Measurements from ENCODE around the gene SLC12A9. TPM values are rescaled to one million over a fixed set of nuclear protein-coding genes. Genes with fewer than 3 reads are reported as not detected.

Gene SLC12A9
- total and polyA plus RNA-seq, 2 of the 8 experiments (the other 6 are each of a cell fraction or from before 2014, with no cell fraction given): 31.4 to 40.1 TPM

DNA sequence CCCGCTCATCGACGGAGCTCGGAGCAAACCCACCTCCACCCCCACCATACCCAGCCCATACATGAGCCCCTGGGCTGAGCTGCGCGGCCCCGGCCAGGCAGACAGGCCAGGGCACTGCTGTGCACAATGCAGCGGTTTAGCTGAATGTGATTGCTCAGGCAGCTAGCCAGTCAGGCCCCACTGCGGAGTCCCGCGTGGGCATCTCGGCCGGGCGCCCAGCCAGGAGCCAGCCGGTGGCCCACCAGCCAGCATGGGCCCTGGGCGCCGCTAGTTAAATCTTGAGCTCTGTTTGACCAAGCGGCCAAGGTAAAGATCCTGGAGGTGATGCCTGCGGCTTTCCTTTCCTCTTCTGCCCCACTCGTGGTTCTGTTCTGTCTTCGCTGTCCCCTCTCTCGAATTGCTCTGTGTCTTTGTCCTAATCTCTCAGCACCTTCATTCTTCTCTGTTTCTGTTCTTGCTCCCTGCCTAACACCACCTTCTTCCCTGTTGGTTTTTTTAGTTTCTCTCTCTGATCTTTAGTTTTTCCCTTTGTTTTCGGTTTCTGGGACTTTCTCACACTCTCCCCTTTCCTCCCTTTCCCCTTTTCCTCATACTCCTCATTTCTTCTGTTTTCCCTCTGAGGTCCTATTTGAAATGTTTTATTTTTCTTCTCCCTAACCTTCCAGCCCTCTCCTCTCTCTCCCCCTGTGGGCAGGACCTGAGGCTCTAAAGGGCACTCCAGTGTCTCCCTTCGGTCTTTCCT lies 30.4 kb downstream of the SLC12A9 start:
- Histone ChIP-seq H2BK15ac (ENCODE audit: low read length) (no peak overlapping the region), H3K4ac (replicated peaks; ENCODE audit: insufficient read length, low read depth, low read length) (no peak overlapping the region), H2BK120ac (replicated peaks; ENCODE audit: low read depth, low read length) (no peak overlapping the region), H4K8ac (ENCODE audit: extremely low read depth, insufficient read depth, low read length) (no peak overlapping the region; the same call in 1 of the 2 replicates), H4K20me1 (replicated peaks in 1 of 2; ENCODE audit: control insufficient read depth in 1 of 2, insufficient read depth in 2 of 2, low read length in 2 of 2) (peaks cover 19 to 30% of the 10 kb centered on the region in 2 experiments), H3K23ac (ENCODE audit: insufficient read length) (no peak overlapping the region), H4K5ac (ENCODE audit: insufficient read length, low read depth, low read length) (no peak overlapping the region), H3K4me2 (ENCODE audit: insufficient read depth in 1 of 2, low read depth in 2 of 2, low read length in 2 of 2) (no peak overlapping the region), H3K27ac (ENCODE audit: low read depth, low read length) (no peak overlapping the region), H3K18ac (ENCODE audit: extremely low read depth, low read length) (no peak overlapping the region), H2BK20ac (ENCODE audit: low read length) (no peak overlapping the region), H3K9ac (replicated peaks in 1 of 4; ENCODE audit: extremely low read depth in 1 of 4, low read depth in 3 of 4, low read length in 3 of 4) (no peak overlapping the region), H3K79me2 (ENCODE audit: control insufficient read depth in 1 of 2, insufficient read depth in 2 of 2, low read length in 2 of 2) (peaks cover 9 to 61% of the 10 kb centered on the region in 2 experiments; a peak in 3 of 4 replicates), H2AK5ac (ENCODE audit: low read depth, low read length) (no peak overlapping the region), H3K27me3 (replicated peaks in 1 of 4; ENCODE audit: control insufficient read depth in 3 of 4, extremely low read depth in 1 of 4, insufficient read depth in 3 of 4, low read length in 3 of 4) (no peaks in the 10 kb centered on the region; a peak in 1 of 7 replicates), H3K4me1 (replicated peaks in 1 of 4; ENCODE audit: control insufficient read depth in 3 of 4, insufficient read depth in 4 of 4, low read length in 3 of 4) (peaks cover 0 to 12% (median under 1%) of the 10 kb centered on the region in 4 experiments; a peak in 4 of 7 replicates), H3K14ac (ENCODE audit: insufficient read length) (no peak overlapping the region), H3K79me1 (ENCODE audit: low read depth, low read length) (peaks cover 18% of the 10 kb centered on the region), H3K4me3 (ENCODE audit: extremely low read depth in 1 of 4, insufficient read depth in 2 of 4, low read depth in 3 of 4, low read length in 4 of 4) (no peak overlapping the region), H2BK12ac (ENCODE audit: low read depth, low read length) (no peak overlapping the region), H4K91ac (replicated peaks; ENCODE audit: insufficient read length, low read length) (no peak overlapping the region), H3K56ac (replicated peaks; ENCODE audit: insufficient read length, low read depth, low read length) (no peak overlapping the region), H2AFZ (ENCODE audit: low read length) (no peak overlapping the region), H2BK5ac (ENCODE audit: low read depth, low read length) (no peak overlapping the region), H3K36me3 (ENCODE audit: control insufficient read depth in 2 of 4, insufficient read depth in 4 of 4, low read length in 3 of 4) (peaks cover 53 to 81% (median 66%) of the 10 kb centered on the region in 4 experiments), H3K9me3 (ENCODE audit: insufficient read depth in 2 of 2, low read depth in 1 of 2, low read length in 1 of 2) (no peaks in the 10 kb centered on the region; a peak in 1 of 4 replicates), H3K23me2 (ENCODE audit: low read depth, low read length) (peaks cover 6% of the 10 kb centered on the region; the same call in 1 of the 2 replicates)
- ChIA-PET CTCF (ENCODE audit: partially characterized antibody) (interaction anchor here (1.4 kb wide), 1 partner anchor 82 kb away, joined by 3 read pairs; no protein-coding TSS in a partner anchor), POLR2A (ENCODE audit: partially characterized antibody) (interaction anchor here (1.1 to 10.1 kb wide), 2 partner anchors 9 to 81 kb away, joined by 3 to 313 read pairs; partner anchors contain the start of genes SRRT and TRIP6)
- FAIRE-seq (no peak), DNase-seq (ENCODE audit: low read depth in 1 of 2, low spot score in 2 of 2) (no peak)
- TF ChIP-seq, protein P1, sequence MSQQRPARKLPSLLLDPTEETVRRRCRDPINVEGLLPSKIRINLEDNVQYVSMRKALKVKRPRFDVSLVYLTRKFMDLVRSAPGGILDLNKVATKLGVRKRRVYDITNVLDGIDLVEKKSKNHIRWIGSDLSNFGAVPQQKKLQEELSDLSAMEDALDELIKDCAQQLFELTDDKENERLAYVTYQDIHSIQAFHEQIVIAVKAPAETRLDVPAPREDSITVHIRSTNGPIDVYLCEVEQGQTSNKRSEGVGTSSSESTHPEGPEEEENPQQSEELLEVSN (IDR thresholded peaks at IDR 0.05): no peak
- TF ChIP-seq GTF2F1 (IDR thresholded peaks at IDR 0.05; ENCODE audit: borderline replicate concordance, low read depth, low read length) (no peak), BACH1 (IDR thresholded peaks at IDR 0.05; ENCODE audit: low read length) (no peak), BCL11A (IDR thresholded peaks at IDR 0.05; ENCODE audit: low read depth in 2 of 2, low read length in 2 of 2) (no peak)
- TF ChIP-seq, protein P2, sequence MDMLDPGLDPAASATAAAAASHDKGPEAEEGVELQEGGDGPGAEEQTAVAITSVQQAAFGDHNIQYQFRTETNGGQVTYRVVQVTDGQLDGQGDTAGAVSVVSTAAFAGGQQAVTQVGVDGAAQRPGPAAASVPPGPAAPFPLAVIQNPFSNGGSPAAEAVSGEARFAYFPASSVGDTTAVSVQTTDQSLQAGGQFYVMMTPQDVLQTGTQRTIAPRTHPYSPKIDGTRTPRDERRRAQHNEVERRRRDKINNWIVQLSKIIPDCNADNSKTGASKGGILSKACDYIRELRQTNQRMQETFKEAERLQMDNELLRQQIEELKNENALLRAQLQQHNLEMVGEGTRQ (IDR thresholded peaks at IDR 0.05; ENCODE audit: low read length): no peak
- WGBS, 2 experiments (ENCODE audit: extremely low coverage in 1 of 2, insufficient coverage in 1 of 2, insufficient read length in 1 of 2, insufficient replicate concordance in 2 of 2, low coverage in 1 of 2, low lambda C conversion rate in 2 of 2, missing lambda C conversion rate in 1 of 2): 93% methylated on average over 24 of the region's 24 CpGs; no CpG with 5 or more reads in 1 of the 2 experiments
